HepG2 (cell line): ENCODE measurements around the gene TMEM143. TPM values are rescaled to one million over a fixed set of nuclear protein-coding genes. Genes with fewer than 3 reads are reported as not detected.

Source experiments
- ELF1 ChIP-seq: sonication (generic); formaldehyde crosslinking; IDR thresholded peaks from 2 replicates; pipeline ENCODE4 v1.4.0; 2020; ENCODE audit warnings: missing genetic modification reagents
- HOXA9 ChIP-seq: sonication (generic); formaldehyde crosslinking; IDR thresholded peaks from 2 replicates; pipeline ENCODE4 v1.8.1; 2022; ENCODE audit warnings: missing genetic modification reagents, mild to moderate bottlenecking, moderate library complexity, borderline replicate concordance
- MXD4 ChIP-seq: IDR thresholded peaks from 2 replicates; pipeline ENCODE4 v1.6.1; 2016; ENCODE audit warnings: mild to moderate bottlenecking, missing biosample characterization, missing genetic modification reagents
- NKX3-1 ChIP-seq: sonication (generic); formaldehyde crosslinking; IDR thresholded peaks from 2 replicates; pipeline ENCODE4 v1.5.0; 2020; ENCODE audit warnings: missing genetic modification reagents
- TBX2 ChIP-seq: sonication (generic); formaldehyde crosslinking; IDR thresholded peaks from 2 replicates; pipeline ENCODE4 v1.5.0; 2020; ENCODE audit warnings: missing genetic modification reagents, mild to moderate bottlenecking, borderline replicate concordance
- ZFP82 ChIP-seq: sonication (generic); formaldehyde crosslinking; IDR thresholded peaks from 2 replicates; pipeline ENCODE4 v1.5.1; 2020; ENCODE audit warnings: mild to moderate bottlenecking, missing genetic modification reagents, borderline replicate concordance
- ZNF350 ChIP-seq: sonication (generic); formaldehyde crosslinking; IDR thresholded peaks from 2 replicates; pipeline ENCODE4 v1.4.0; 2020; ENCODE audit warnings: mild to moderate bottlenecking, low read depth, missing genetic modification reagents, borderline replicate concordance
- ZNF446 ChIP-seq: sonication (generic); formaldehyde crosslinking; IDR thresholded peaks from 2 replicates; pipeline ENCODE4 v1.5.0; 2020; ENCODE audit warnings: mild to moderate bottlenecking, missing genetic modification reagents
- ZNF660 ChIP-seq: sonication (generic); formaldehyde crosslinking; IDR thresholded peaks from 2 replicates; pipeline ENCODE4 v1.5.1; 2020; ENCODE audit warnings: mild to moderate bottlenecking, low read depth, missing genetic modification reagents, borderline replicate concordance
- ZNF737 ChIP-seq: sonication (generic); formaldehyde crosslinking; IDR thresholded peaks from 2 replicates; pipeline ENCODE4 v1.5.0; 2020; ENCODE audit warnings: missing genetic modification reagents, mild to moderate bottlenecking, borderline replicate concordance
- ZNF775 ChIP-seq: sonication (generic); formaldehyde crosslinking; IDR thresholded peaks from 2 replicates; pipeline ENCODE4 v1.4.0; 2020; ENCODE audit warnings: missing genetic modification reagents, mild to moderate bottlenecking, moderate library complexity, borderline replicate concordance
- ZNF777 ChIP-seq: sonication (generic); formaldehyde crosslinking; IDR thresholded peaks from 2 replicates; pipeline ENCODE4 v1.4.0; 2020; ENCODE audit warnings: missing genetic modification reagents
- polyA plus RNA-seq, 8 experiments: library from polyadenylated mRNA; depleted of rRNA in 3 of 8; stranded (reverse) in 7 of 8; unstranded in 1 of 8; fragments of >200 nt; fragmentation: Illumina TruSeq in 4 of 8; extraction: Trizol in 4 of 8; gene quantifications; 2 replicates each; pipeline versions ENCODE4 v1.2.1 to v1.2.3, GENCODE V29; 2011 to 2016; ENCODE audit warnings: low read depth in 4 of 8, missing spikeins in 1 of 8, mixed read lengths in 1 of 8; ENCODE audit not compliant: insufficient read depth in 1 of 8
- total RNA-seq, 5 experiments: library from RNA; depleted of rRNA; stranded (reverse); fragments of >200 nt; fragmentation: Illumina TruSeq; extraction: Trizol; gene quantifications; 2 replicates each; pipeline ENCODE4 v1.2.3, GENCODE V29; 2016; ENCODE audit warnings: low read depth in 1 of 5
- TF ChIP-seq, protein P1 (sequence below): sonication (generic); formaldehyde crosslinking; conservative IDR thresholded peaks from 2 replicates; pipeline ENCODE4 v1.4.0; 2020; ENCODE audit warnings: missing genetic modification reagents
- TF ChIP-seq, protein P2 (sequence below): sonication (generic); formaldehyde crosslinking; IDR thresholded peaks from one replicate; pipeline ENCODE4 v1.5.1; 2020; ENCODE audit warnings: mild to moderate bottlenecking, missing genetic modification reagents; ENCODE audit errors: not compliant biosample characterization
- TF ChIP-seq, protein P3 (sequence below): sonication (generic); formaldehyde crosslinking; IDR thresholded peaks from 2 replicates; pipeline ENCODE4 v1.5.0; 2020; ENCODE audit warnings: missing genetic modification reagents
- TF ChIP-seq, protein P4 (sequence below): sonication (generic); formaldehyde crosslinking; IDR thresholded peaks from 2 replicates; pipeline ENCODE4 v1.8.1; 2023; ENCODE audit warnings: mild to moderate bottlenecking, missing genetic modification reagents

Gene TMEM143
- total and polyA plus RNA-seq, 2 of the 13 experiments (the other 11 are each of a cell fraction or from before 2014, with no cell fraction given): 7.7 to 11.3 TPM

GRCh38 chr19:48363810-48364597, at the start of gene TMEM143, which contains the start of gene SYNGR4 (continued):
- TF ChIP-seq ZFP82 (CRISPR knock-in tag) (no peak), HOXA9 (CRISPR knock-in tag) (no peak), ZNF446 (CRISPR knock-in tag) (no peak), ZNF777 (CRISPR knock-in tag) (0 out of 2 replicates have a peak, but pooled peaks have one; percentile 53), NKX3-1 (0 out of 2 replicates have a peak, but pooled peaks have one; percentile 1), TBX2 (CRISPR knock-in tag) (peak; percentile 66), ZNF350 (CRISPR knock-in tag) (peak; percentile 60; the same call in 1 of the 2 replicates), ZNF775 (CRISPR knock-in tag) (no peak), MXD4 (CRISPR knock-in tag) (no peak), ZNF737 (no peak), ZNF660 (CRISPR knock-in tag) (no peak), ELF1 (CRISPR knock-in tag) (peak; percentile 44; the same call in 1 of the 2 replicates)
- TF ChIP-seq, protein P1, sequence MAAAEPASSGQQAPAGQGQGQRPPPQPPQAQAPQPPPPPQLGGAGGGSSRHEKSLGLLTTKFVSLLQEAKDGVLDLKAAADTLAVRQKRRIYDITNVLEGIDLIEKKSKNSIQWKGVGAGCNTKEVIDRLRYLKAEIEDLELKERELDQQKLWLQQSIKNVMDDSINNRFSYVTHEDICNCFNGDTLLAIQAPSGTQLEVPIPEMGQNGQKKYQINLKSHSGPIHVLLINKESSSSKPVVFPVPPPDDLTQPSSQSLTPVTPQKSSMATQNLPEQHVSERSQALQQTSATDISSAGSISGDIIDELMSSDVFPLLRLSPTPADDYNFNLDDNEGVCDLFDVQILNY (CRISPR knock-in tag): peak; percentile 83
- TF ChIP-seq, protein P2, sequence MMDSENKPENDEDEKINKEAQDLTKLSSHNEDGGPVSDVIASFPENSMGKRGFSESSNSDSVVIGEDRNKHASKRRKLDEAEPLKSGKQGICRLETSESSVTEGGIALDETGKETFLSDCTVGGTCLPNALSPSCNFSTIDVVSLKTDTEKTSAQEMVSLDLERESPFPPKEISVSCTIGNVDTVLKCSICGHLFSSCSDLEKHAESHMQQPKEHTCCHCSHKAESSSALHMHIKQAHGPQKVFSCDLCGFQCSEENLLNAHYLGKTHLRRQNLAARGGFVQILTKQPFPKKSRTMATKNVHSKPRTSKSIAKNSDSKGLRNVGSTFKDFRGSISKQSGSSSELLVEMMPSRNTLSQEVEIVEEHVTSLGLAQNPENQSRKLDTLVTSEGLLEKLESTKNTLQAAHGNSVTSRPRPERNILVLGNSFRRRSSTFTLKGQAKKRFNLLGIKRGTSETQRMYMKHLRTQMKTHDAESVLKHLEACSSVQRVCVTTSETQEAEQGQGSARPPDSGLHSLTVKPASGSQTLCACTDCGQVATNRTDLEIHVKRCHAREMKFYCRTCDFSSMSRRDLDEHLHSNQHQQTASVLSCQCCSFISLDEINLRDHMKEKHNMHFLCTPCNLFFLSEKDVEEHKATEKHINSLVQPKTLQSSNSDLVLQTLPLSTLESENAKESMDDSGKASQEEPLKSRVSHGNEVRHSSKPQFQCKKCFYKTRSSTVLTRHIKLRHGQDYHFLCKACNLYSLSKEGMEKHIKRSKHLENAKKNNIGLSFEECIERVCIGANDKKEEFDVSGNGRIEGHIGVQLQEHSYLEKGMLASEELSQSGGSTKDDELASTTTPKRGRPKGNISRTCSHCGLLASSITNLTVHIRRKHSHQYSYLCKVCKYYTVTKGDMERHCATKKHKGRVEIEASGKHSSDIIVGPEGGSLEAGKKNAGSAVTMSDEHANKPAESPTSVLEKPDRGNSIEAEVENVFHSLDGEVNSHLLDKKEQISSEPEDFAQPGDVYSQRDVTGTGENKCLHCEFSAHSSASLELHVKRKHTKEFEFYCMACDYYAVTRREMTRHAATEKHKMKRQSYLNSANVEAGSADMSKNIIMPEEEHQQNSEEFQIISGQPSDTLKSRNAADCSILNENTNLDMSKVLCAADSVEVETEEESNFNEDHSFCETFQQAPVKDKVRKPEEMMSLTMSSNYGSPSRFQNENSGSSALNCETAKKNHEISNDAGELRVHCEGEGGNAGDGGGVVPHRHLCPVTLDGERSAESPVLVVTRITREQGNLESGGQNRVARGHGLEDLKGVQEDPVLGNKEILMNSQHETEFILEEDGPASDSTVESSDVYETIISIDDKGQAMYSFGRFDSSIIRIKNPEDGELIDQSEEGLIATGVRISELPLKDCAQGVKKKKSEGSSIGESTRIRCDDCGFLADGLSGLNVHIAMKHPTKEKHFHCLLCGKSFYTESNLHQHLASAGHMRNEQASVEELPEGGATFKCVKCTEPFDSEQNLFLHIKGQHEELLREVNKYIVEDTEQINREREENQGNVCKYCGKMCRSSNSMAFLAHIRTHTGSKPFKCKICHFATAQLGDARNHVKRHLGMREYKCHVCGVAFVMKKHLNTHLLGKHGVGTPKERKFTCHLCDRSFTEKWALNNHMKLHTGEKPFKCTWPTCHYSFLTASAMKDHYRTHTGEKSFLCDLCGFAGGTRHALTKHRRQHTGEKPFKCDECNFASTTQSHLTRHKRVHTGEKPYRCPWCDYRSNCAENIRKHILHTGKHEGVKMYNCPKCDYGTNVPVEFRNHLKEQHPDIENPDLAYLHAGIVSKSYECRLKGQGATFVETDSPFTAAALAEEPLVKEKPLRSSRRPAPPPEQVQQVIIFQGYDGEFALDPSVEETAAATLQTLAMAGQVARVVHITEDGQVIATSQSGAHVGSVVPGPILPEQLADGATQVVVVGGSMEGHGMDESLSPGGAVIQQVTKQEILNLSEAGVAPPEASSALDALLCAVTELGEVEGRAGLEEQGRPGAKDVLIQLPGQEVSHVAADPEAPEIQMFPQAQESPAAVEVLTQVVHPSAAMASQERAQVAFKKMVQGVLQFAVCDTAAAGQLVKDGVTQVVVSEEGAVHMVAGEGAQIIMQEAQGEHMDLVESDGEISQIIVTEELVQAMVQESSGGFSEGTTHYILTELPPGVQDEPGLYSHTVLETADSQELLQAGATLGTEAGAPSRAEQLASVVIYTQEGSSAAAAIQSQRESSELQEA: no peak
- TF ChIP-seq, protein P3, sequence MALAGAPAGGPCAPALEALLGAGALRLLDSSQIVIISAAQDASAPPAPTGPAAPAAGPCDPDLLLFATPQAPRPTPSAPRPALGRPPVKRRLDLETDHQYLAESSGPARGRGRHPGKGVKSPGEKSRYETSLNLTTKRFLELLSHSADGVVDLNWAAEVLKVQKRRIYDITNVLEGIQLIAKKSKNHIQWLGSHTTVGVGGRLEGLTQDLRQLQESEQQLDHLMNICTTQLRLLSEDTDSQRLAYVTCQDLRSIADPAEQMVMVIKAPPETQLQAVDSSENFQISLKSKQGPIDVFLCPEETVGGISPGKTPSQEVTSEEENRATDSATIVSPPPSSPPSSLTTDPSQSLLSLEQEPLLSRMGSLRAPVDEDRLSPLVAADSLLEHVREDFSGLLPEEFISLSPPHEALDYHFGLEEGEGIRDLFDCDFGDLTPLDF: peak; percentile 89
- TF ChIP-seq, protein P4, sequence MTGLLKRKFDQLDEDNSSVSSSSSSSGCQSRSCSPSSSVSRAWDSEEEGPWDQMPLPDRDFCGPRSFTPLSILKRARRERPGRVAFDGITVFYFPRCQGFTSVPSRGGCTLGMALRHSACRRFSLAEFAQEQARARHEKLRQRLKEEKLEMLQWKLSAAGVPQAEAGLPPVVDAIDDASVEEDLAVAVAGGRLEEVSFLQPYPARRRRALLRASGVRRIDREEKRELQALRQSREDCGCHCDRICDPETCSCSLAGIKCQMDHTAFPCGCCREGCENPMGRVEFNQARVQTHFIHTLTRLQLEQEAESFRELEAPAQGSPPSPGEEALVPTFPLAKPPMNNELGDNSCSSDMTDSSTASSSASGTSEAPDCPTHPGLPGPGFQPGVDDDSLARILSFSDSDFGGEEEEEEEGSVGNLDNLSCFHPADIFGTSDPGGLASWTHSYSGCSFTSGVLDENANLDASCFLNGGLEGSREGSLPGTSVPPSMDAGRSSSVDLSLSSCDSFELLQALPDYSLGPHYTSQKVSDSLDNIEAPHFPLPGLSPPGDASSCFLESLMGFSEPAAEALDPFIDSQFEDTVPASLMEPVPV (CRISPR knock-in tag): peak; percentile 50; the same call in 1 of the 2 replicates
